DMS153 treated with DMSO at 0.1 percent for 48 hours (cell line): ENCODE measurements around the gene ITGB3BP.
A peak's percentile ranks its signal among the peaks of the same experiment; 100 is the strongest.
"Not testable (repeated sequence)": the region's sequence is repeated elsewhere in the genome, so short reads cannot be mapped to it uniquely, and the experiment has no call there.

Experiments used
- DNase-seq: peaks from one replicate; lab custom pipeline; 2025; ENCODE audit not compliant: unreplicated experiment; lab: John Stamatoyannopoulos, UW

ITGB3BP gene

GRCh38 chr1:63522891-63523728 is at the start of gene ITGB3BP, which contains the start of gene EFCAB7:
Gene ITGB3BP (minus strand): TSS chr1:63523225. CDS start chr1:63523133, 92 bp downstream.
Gene EFCAB7 (plus strand): TSS chr1:63523525. CDS start chr1:63525573, 2,048 bp downstream.
- peak; percentile 89 for DNase-seq

GRCh38 chr1:63572686-63573085 is 49.7 kb upstream of the ITGB3BP start:
- not testable (repeated sequence) for DNase-seq

GRCh38 chr1:63569640-63570316 is 46.8 kb upstream of the ITGB3BP start:
- DNase-seq = no peak

- DNase-seq = no peak
Observed at GRCh38 chr1:63569068-63569467, 46.0 kb upstream of the ITGB3BP start.

GRCh38 chr1:63563745-63564144 is 40.7 kb upstream of the ITGB3BP start:
- DNase-seq = no peak

- DNase-seq = no peak
Observed at GRCh38 chr1:63559357-63559756, 36.3 kb upstream of the ITGB3BP start.

GRCh38 chr1:63557365-63557987 is 34.5 kb upstream of the ITGB3BP start:
- DNase-seq = no peak

GRCh38 chr1:63555480-63555879 is 32.5 kb upstream of the ITGB3BP start:
- DNase-seq = no peak

- DNase-seq = no peak
Observed at GRCh38 chr1:63548877-63549276, 25.9 kb upstream of the ITGB3BP start.

- no peak for DNase-seq
Observed at GRCh38 chr1:63548303-63548702, 25.3 kb upstream of the ITGB3BP start.

- no peak for DNase-seq
Observed at GRCh38 chr1:63547621-63548294, 24.7 kb upstream of the ITGB3BP start.

- no peak for DNase-seq
Observed at GRCh38 chr1:63545780-63546179, 22.8 kb upstream of the ITGB3BP start.

GRCh38 chr1:63537940-63538339 is 14.9 kb upstream of the ITGB3BP start:
- DNase-seq = no peak

- no peak for DNase-seq
Observed at GRCh38 chr1:63537006-63537405, 14.0 kb upstream of the ITGB3BP start.

GRCh38 chr1:63534406-63534805 is 11.4 kb upstream of the ITGB3BP start:
- no peak for DNase-seq

- no peak for DNase-seq
Observed at GRCh38 chr1:63533931-63534330, 10.9 kb upstream of the ITGB3BP start.

- DNase-seq = no peak
Observed at GRCh38 chr1:63532727-63533126, 9.7 kb upstream of the ITGB3BP start.

- DNase-seq = no peak
Observed at GRCh38 chr1:63524201-63524600, 1.2 kb upstream of the ITGB3BP start.

- DNase-seq = no peak
Observed at GRCh38 chr1:63523738-63524137, 713 bp upstream of the ITGB3BP start.

- DNase-seq = no peak
Observed at GRCh38 chr1:63516629-63517028, 6.4 kb downstream of the ITGB3BP start.

- DNase-seq = no peak
Observed at GRCh38 chr1:63512584-63512983, 10.4 kb downstream of the ITGB3BP start.
